GM18858 (cell line): ENCODE data around the gene PDIA3.
"Not testable (repeated sequence)": the region's sequence is repeated elsewhere in the genome, so short reads cannot be mapped to it uniquely, and the experiment has no call there.

Source experiments
- ATAC-seq: cut with Tn5 transposase; IDR thresholded peaks from one replicate; pipeline ENCODE4 v1.9.1; 2021; ENCODE audit not compliant: unreplicated experiment

PDIA3 gene

DNA sequence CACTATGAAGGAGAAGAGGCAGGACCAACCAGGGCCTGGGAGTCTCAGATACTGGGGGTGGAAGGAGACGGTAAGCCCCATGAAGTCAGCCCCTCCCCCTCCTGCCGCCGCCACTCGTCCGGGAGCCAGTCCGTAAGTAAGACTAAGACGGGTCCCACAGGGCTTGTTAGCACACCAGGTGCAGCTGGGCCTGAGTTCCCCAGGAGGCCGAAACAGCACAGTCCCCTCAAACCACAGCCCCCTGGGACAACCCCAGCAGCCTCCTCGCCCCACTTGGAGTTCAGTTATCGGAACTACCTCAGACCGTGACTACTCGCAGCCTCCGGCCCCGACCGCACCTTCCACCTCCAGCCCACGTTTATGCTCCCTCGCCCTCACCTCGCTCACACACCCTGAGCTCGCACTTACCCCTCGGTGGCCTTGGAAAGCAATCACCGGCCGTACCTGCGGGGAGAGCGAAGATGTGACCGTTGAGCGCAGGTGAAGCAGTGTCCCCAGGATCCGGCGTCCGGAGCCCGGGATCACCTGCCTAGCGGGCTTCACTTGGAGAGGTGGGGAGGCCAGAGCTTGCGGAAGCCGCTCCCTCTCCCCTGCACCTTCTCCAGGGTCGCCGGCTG, 30.0 kb downstream of the PDIA3 start:
- ATAC-seq = peak; percentile 51

DNA sequence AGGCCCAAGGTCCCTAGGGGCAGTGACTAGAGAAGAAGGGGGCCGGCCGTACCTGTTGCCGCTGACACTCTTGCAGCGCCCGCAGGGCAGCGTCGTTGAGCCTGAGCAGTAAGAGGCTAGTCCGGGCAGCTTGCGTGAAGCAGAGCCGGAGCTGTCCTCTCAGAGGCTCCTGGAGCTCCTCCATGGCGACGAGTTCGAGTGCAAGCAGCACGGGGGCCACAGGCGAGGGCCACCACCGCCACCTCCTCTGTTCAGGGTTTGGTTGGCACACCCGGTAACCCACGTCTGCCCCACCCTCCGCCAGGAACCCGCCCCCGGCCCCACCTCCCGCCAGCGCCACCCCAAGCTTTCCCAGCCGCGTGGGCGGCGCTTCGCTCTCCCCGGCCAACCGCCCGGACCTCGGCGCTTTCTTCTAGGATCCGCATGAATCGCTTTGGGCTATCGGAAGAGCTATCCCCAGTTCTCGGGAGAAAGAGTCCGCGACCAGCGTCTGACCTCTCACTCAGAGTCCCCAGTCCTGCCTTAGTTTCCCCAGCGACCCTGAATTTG, 30.6 kb downstream of the PDIA3 start, which contains the start of gene ELL3:
Gene ELL3 (minus strand): TSS at position 249 of the 549 bp plus-strand sequence. CDS start 65 bp downstream, at position 184.
- ATAC-seq = peak; percentile 8

DNA sequence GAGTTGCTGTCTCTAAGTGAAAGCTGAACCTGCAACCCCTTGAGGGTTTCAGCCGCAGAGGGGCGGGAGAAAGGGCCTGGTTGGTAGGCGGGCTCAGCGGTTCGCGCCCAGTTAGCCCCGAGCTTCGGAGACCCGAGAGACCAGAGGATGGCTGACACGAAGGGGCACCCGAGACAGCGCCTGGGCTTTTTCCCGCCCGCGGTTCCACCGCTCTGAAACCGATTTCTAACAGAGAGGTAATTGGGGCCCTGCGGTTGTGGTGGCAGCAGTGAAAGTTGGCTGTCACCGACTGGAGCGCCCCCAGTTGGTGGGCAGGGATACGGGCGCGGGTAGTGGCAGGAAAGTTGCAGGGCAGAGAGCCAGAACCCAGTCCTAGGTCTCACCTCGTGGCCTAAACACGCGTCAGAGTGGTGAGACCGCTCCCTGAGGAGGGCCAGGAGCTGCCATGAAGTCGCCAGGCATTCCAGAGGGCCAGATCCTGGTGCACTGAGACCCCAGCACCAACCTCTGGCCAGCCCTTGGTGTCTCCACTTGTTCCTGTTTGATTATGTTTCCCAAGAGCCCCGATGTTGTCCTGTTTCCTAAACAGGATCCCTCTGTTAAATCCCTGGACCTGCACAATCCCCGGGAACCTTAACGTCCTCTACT, 31.2 kb downstream of the PDIA3 start:
- peak; percentile 33 for ATAC-seq

DNA sequence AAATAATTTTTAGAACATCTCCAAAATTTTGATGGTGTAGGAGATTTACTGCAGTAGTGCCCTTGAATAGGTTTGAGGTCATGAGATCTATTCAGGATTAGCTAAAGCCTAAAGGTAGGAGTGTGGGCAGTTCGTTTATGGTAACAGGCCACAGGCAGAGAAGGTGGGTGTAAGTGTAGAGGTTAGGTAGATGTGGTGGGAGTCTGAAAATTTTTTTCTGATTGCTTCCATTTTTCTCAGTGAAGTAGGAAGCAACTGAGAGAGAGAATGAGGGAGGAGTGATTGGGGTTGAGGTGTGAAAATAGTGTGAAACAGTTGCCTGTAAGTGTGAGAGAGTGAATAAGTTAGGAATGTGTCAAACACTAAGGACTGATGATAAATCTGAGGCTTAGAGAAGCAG, 32.8 kb downstream of the PDIA3 start:
- ATAC-seq = no peak

DNA sequence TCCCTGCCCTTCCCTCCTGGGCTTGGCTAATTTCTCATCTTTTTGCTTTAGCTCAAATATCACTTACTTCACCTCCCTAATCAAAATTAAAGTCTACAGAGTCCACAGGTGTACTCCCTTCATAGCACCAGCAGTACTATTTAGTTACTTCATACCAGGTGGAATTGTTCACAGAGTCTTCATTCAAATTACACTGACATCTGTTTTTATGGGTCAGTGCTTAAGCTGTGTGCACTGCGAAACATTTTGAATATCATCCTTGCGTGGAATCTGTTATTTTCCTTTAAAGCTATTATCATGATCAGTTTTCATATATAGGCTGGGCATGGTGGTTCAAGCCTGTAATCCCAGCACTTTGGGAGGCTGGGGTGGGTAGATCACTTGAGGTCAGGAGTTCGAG, 43.2 kb downstream of the PDIA3 start:
- ATAC-seq = no peak

DNA sequence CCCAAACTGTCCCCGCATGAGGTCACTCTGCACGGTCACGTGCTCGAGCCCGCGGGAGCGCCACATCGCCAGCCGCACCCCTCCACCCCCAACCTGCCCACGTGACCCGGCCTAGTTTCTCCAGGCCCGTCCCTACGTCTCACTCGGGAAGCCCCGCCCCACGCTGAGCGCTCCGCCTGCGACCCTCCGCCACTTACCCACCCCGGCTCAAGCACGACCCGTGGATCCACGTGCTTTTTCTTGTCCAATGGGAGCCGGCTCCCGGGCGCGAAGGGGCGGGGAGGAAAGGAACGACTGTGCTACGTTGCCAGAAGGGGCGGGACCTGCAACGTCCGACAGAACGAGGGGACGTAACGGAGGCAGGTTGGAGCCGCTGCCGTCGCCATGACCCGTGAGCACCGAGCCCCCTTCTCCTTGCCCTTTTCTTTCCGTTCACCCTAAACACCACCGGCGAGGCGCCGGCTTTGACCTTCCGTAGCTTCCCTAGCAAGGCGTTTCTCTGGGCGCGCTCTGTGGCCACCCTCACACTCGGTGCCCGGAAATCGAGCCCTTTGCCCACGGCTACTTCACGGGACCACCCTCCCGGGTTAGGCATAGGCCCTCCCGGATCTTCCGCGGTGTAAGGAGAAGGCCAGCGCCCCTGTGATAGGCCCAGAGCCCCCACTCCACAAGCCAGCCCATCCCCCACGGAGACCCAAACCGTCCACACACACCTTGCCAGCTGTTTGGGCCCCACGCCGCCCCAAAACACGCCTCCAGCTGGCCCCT, 45.9 kb downstream of the PDIA3 start, which contains the start of gene SERF2:
Gene SERF2 (plus strand): TSS at position 328 of the 768 bp plus-strand sequence. CDS start 57 bp downstream, at position 385.
- peak; percentile 79 for ATAC-seq

- ATAC-seq = no peak
Observed at GRCh38 chr15:43792761-43793476, 46.7 kb downstream of the PDIA3 start.

- no peak for ATAC-seq
Observed at GRCh38 chr15:43793647-43794046, 47.4 kb downstream of the PDIA3 start.

GRCh38 chr15:43794269-43795037, 48.2 kb downstream of the PDIA3 start:
- ATAC-seq = no peak

- ATAC-seq = no peak
Observed at GRCh38 chr15:43795197-43795596, 49.0 kb downstream of the PDIA3 start.

DNA sequence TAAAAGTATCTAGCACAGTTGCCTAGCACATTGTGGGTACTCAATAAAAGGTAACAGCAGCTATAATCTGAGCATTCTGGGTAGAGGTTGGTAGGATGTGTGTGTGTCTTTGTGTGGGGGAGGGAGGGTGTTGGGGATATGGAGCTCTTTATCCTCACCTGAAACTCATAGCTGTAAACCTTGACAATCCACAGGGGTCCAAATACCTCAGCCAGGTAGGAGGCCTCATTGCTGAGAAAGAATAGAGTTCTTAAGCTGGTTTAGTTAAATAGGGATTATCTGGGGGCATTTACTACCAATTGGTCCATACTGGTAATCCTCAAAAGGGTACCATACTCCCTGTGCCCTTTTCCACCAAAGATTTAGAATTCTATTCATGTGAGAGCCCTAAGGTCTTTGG, 49.8 kb downstream of the PDIA3 start:
- no peak for ATAC-seq

- ATAC-seq = no peak
Observed at GRCh38 chr15:43796566-43796965, 50.3 kb downstream of the PDIA3 start.

DNA sequence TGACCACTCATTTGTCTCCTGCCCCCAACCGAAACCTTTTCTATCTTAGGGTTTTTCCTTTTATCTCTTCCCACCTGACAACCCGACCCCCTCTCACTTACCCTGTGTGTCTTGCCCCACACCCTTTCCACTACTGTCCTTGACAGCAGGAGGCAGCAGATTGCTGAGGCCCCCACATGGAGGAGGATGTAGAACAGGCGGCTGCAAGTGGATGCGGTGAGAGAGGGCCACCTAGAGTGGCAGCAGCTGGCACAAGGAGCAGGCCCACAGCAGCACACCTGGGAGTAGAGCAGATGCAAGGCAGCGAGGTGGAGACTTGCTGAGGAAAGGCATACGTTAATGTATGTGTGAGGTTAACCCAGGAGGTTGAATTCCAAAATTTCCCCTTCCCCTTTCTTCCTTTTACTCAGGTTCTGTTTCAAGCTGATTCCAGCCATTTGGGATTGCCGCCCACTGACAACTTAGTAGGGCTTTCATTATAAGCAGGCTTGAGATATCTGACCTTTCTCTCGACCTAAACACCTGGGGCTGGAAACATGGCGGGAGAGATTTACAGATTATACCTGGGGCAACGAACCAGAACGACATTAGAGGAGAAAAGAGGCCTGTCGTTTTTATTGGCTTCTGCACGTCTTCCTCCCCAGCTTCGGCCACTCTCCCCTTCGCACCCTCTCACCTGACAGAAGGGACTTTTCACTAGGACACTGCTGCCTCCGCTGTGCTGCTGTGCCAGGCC, 53.1 kb downstream of the PDIA3 start:
- no peak for ATAC-seq

DNA sequence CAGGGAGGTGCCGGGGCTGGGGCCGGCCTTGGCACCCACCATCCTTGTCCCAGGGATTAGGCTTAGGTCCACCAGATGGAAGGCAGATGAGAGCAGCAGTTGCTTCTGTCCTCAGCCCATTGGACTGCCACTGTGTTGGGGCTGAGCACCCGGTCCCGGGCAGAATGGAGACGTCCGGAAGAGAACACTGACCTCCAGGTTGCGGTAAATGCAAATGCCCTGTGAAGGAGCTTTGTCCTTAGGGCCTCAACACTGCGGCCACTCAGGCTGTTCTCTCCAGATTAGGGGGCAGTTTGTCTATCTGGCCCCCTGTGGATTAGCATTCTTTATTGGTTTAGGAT, 53.7 kb downstream of the PDIA3 start, which contains the start of gene SERINC4:
Gene SERINC4 (minus strand): TSS at position 276 of the 341 bp plus-strand sequence. CDS start 234 bp downstream, at position 42.
- ATAC-seq = no peak

GRCh38 chr15:43800286-43801141, 54.3 kb downstream of the PDIA3 start, which contains the start of gene HYPK:
Gene HYPK, plus strand, starts transcription at chr15:43800599. Its CDS starts 24 bp downstream, at chr15:43800623.
- ATAC-seq = peak; percentile 71

- not testable (repeated sequence) for ATAC-seq
Observed at GRCh38 chr15:43802676-43803075, 56.4 kb downstream of the PDIA3 start.

DNA sequence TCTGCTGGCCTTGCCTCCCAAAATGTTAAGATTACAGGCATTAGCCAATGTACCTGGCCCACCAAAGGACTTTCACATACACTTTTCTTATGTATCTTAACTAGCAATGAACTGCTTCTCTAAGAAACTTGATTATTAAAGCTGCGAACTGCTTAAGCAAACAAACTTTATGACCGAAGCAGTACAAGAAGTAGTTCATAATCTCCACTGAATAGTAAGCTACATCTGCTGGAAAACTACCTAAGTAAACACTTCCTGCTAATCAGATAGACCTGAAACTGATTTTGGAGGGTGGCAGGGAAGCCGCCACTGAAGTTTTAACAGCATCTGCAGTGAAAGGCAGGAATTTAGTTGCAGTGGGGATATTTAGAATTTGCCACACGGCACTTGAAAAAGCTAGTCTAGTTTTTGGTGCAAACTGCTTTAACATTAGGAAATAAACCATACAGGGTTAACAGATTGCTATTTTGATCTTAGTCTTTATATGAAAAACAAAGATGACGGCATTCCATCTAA, 62.3 kb downstream of the PDIA3 start:
- no peak for ATAC-seq
